ENCODE measurements around the gene NCKAP5.

Gene NCKAP5

DNA sequence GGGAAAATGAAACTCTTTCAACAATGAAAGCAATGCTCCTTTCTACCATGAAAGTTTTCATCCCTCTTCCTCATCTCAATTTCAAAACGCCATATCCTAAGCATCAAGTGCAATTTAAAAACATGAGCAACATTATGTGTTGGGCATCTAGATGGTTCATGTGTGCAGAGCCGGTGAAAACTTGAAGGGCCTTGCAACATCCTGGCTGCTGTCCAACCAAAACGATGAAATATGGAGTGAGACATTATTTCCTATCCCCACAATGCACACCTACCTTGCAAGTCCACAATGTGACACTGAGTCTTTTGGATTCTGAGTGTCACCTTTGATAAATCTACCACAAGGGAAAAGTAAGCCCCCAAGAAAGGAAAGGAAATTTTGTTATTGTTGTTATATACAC is 110.0 kb downstream of the NCKAP5 start:
- H3K4me3 ChIP-seq (ENCODE audit: low read depth, low read length) = no peak overlapping the region
- DNase-seq (ENCODE audit: low read depth) = no peak

DNA sequence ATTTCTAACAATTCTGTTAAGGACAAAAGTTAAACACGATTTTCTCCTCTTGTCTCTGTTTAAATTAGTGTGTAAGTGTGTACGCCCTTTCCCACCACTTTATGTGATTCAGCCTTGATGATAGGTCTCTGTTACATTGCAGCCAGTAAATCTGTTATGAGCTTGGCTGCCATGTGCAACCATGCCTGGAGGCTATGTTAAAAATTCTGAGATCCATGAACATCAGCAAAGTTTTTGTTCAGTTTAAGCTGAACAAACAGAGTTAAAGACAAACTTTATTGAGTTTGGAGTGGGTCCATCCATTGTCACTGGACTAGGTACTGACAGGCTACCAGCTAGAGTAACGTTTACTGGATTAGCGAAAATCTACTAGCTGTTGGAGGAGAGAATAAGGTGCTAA is 110.4 kb downstream of the NCKAP5 start:
- no peak for DNase-seq (ENCODE audit: low read depth)
- no peak overlapping the region for H3K4me3 ChIP-seq (ENCODE audit: low read depth, low read length)
- TF ChIP-seq, protein P1, sequence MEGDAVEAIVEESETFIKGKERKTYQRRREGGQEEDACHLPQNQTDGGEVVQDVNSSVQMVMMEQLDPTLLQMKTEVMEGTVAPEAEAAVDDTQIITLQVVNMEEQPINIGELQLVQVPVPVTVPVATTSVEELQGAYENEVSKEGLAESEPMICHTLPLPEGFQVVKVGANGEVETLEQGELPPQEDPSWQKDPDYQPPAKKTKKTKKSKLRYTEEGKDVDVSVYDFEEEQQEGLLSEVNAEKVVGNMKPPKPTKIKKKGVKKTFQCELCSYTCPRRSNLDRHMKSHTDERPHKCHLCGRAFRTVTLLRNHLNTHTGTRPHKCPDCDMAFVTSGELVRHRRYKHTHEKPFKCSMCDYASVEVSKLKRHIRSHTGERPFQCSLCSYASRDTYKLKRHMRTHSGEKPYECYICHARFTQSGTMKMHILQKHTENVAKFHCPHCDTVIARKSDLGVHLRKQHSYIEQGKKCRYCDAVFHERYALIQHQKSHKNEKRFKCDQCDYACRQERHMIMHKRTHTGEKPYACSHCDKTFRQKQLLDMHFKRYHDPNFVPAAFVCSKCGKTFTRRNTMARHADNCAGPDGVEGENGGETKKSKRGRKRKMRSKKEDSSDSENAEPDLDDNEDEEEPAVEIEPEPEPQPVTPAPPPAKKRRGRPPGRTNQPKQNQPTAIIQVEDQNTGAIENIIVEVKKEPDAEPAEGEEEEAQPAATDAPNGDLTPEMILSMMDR (IDR thresholded peaks at IDR 0.05; ENCODE audit: insufficient read depth, low read depth, low read length, missing control alignments) = no peak

More for the DNA sequence above, 110.0 kb downstream of the NCKAP5 start:
- TF ChIP-seq, protein P1 (IDR thresholded peaks at IDR 0.05; ENCODE audit: insufficient read depth, low read depth, low read length, missing control alignments) = no peak

DNA sequence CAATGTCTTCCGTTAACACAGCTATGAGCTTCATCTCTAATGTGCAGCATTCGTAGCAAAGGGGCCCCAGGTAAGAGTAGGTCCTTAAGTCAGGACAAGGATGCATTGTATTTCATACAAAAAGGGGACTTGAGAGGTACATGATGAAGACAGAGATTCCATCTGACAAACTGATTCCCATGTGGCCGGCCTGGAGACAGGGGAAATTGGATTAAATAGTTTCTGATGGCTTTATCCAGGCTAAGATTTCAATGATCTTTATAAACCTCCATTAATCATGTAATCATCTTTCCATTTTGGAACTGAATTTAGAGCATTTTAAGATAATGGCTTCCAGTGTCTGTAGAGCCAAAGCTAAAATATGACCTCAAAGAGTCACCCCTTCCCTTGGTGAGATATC is 111.3 kb downstream of the NCKAP5 start:
- no peak for DNase-seq (ENCODE audit: low read depth)
- TF ChIP-seq, protein P1 (IDR thresholded peaks at IDR 0.05; ENCODE audit: insufficient read depth, low read depth, low read length, missing control alignments) = no peak
- no peak overlapping the region for H3K4me3 ChIP-seq (ENCODE audit: low read depth, low read length)

DNA sequence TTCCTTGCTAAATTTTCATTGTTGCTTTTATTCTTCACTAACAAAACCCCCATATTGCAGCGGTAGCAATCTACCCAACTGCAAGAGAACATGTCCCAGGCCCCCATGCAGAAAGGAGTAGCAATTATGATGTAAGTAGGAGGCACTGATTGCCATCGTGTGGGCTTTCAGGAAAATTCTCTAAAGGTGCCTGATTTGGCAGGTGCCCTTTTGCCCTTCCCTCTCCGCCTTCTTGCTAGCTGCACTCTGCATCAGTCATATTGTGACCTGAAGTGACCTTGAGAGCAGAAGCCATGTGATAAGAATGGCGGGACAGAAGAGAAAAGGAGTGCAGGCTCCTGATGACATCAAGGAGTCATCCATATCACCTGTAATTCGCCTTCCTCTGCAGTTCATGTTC is 112.1 kb downstream of the NCKAP5 start:
- TF ChIP-seq, protein P1 (IDR thresholded peaks at IDR 0.05; ENCODE audit: insufficient read depth, low read depth, low read length, missing control alignments) = no peak
- DNase-seq (ENCODE audit: low read depth) = no peak
- no peak overlapping the region for H3K4me3 ChIP-seq (ENCODE audit: low read depth, low read length)

DNA sequence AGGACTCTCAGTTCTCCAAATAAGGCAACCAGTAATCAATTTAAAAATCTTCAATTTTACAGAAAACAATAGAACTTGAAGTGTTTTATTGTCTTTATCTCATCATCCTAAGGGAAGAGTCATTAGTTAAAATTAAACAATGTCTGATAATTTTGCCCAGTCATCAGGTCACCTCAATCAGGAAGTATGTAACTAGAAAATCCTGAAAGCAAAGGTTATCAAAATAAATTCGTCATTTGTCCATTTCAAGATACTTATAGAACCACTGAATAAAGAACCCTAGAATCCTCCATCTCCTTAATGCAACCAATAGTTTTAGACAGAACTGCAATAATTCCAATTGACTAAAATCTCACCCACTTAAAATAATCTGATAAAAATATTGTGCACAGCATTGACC is 115.2 kb downstream of the NCKAP5 start:
- no peak overlapping the region for H3K4me3 ChIP-seq (ENCODE audit: low read depth, low read length)
- DNase-seq (ENCODE audit: low read depth) = no peak
- TF ChIP-seq, protein P1 (IDR thresholded peaks at IDR 0.05; ENCODE audit: insufficient read depth, low read depth, low read length, missing control alignments) = no peak

DNA sequence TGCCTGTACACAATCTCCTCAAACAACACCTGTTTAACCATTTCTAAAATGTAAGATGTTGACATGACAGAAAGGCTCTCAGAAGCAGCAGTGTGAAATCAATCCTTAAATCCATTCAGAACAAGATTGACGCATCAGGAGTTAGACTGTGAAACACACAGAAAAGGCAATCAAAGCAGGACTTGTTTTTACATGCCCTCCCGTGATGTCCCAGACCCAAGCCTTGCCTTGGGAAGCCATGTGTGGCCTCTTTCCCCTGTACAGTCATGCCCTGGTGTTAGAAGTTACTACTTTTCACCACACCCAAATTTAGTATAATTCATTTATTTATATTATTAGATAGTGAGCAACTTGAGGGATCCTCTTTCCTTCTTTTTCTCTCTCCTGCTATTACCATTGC is 115.7 kb downstream of the NCKAP5 start:
- TF ChIP-seq, protein P1 (IDR thresholded peaks at IDR 0.05; ENCODE audit: insufficient read depth, low read depth, low read length, missing control alignments) = no peak
- H3K4me3 ChIP-seq (ENCODE audit: low read depth, low read length) = no peak overlapping the region
- DNase-seq (ENCODE audit: low read depth) = no peak

DNA sequence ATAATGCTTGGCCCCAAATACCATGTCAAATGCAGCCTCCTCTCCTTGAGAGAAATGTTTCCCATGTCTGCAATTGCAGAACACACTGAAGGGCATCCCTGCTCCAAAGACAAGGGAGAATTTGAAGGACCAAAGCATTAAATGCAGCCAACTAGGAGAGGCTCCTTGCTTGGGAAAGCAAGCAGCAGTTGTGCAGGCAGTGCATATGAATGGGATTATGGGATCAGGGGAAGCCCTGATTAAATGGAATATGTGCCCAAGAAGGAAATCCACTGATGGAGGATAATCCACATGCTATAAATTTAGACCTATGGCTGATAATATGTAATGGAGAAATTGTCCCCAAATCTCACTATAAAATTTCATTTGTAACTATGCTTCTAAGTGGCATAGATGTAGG is 116.1 kb downstream of the NCKAP5 start:
- H3K4me3 ChIP-seq (ENCODE audit: low read depth, low read length) = no peak overlapping the region
- DNase-seq (ENCODE audit: low read depth) = no peak
- TF ChIP-seq, protein P1 (IDR thresholded peaks at IDR 0.05; ENCODE audit: insufficient read depth, low read depth, low read length, missing control alignments) = no peak

All from GM12865 (cell line).